HepG2 (cell line): ENCODE measurements around the gene CCDC28A. TPM values are rescaled to one million over a fixed set of nuclear protein-coding genes. Genes with fewer than 3 reads are reported as not detected.
A peak's percentile ranks its signal among the peaks of the same experiment; 100 is the strongest.

ENCODE experiments used
- AKAP8 ChIP-seq: sonication (generic); formaldehyde crosslinking; IDR thresholded peaks from 2 replicates; pipeline ENCODE4 v1.5.1; 2020; ENCODE audit warnings: mild to moderate bottlenecking, missing genetic modification reagents
- FOXA3 ChIP-seq: IDR thresholded peaks from 2 replicates; pipeline ENCODE4 v1.6.1; 2016; ENCODE audit warnings: missing genetic modification reagents, missing compliant biosample characterization
- GATAD2A ChIP-seq: IDR thresholded peaks from 2 replicates; pipeline ENCODE4 v1.6.1; 2016
- HOXA9 ChIP-seq: sonication (generic); formaldehyde crosslinking; IDR thresholded peaks from 2 replicates; pipeline ENCODE4 v1.8.1; 2022; ENCODE audit warnings: missing genetic modification reagents, mild to moderate bottlenecking, moderate library complexity, borderline replicate concordance
- SYNCRIP ChIP-seq: fragments of 200-400 bp; formaldehyde crosslinking; IDR thresholded peaks from 2 replicates; pipeline ENCODE4 v1.6.1; 2018; ENCODE audit warnings: mild to moderate bottlenecking, low read depth, low read length; ENCODE audit not compliant: insufficient read depth
- ZNF224 ChIP-seq: sonication (generic); formaldehyde crosslinking; IDR thresholded peaks from 2 replicates; pipeline ENCODE4 v1.5.0; 2020; ENCODE audit warnings: mild to moderate bottlenecking, missing genetic modification reagents
- ZNF3 ChIP-seq: IDR thresholded peaks from 2 replicates; pipeline ENCODE4 v1.7.0; 2017; ENCODE audit warnings: inconsistent platforms
- ZNF577 ChIP-seq: sonication (generic); formaldehyde crosslinking; IDR thresholded peaks from 2 replicates; pipeline ENCODE4 v1.4.0; 2020; ENCODE audit warnings: mild to moderate bottlenecking, low read depth, missing genetic modification reagents, borderline replicate concordance
- ZSCAN29 ChIP-seq: sonication (generic); formaldehyde crosslinking; conservative IDR thresholded peaks from 2 replicates; pipeline ENCODE4 v1.4.0; 2020; ENCODE audit warnings: mild to moderate bottlenecking, missing genetic modification reagents
- polyA plus RNA-seq, 8 experiments: library from polyadenylated mRNA; depleted of rRNA in 3 of 8; stranded (reverse) in 7 of 8; unstranded in 1 of 8; fragments of >200 nt; fragmentation: Illumina TruSeq in 4 of 8; extraction: Trizol in 4 of 8; gene quantifications; 2 replicates each; pipeline versions ENCODE4 v1.2.1 to v1.2.3, GENCODE V29; 2011 to 2016; ENCODE audit warnings: low read depth in 4 of 8, missing spikeins in 1 of 8, mixed read lengths in 1 of 8; ENCODE audit not compliant: insufficient read depth in 1 of 8
- total RNA-seq, 5 experiments: library from RNA; depleted of rRNA; stranded (reverse); fragments of >200 nt; fragmentation: Illumina TruSeq; extraction: Trizol; gene quantifications; 2 replicates each; pipeline ENCODE4 v1.2.3, GENCODE V29; 2016; ENCODE audit warnings: low read depth in 1 of 5
- TF ChIP-seq, protein P1 (sequence below): sonication (generic); formaldehyde crosslinking; IDR thresholded peaks from 2 replicates; pipeline ENCODE4 v1.4.0; 2020; ENCODE audit warnings: mild to moderate bottlenecking, missing genetic modification reagents
- TF ChIP-seq, protein P2 (sequence below): sonication (generic); formaldehyde crosslinking; IDR thresholded peaks from 2 replicates; pipeline ENCODE4 v1.5.0; 2020; ENCODE audit warnings: missing genetic modification reagents
- TF ChIP-seq, protein P3 (sequence below): sonication (generic); formaldehyde crosslinking; IDR thresholded peaks from 2 replicates; pipeline ENCODE4 v1.5.0; 2020; ENCODE audit warnings: mild to moderate bottlenecking, missing genetic modification reagents, borderline replicate concordance

CCDC28A gene
- total and polyA plus RNA-seq, 2 of the 13 experiments (the other 11 are each of a cell fraction or from before 2014, with no cell fraction given), result 15.8 TPM

DNA sequence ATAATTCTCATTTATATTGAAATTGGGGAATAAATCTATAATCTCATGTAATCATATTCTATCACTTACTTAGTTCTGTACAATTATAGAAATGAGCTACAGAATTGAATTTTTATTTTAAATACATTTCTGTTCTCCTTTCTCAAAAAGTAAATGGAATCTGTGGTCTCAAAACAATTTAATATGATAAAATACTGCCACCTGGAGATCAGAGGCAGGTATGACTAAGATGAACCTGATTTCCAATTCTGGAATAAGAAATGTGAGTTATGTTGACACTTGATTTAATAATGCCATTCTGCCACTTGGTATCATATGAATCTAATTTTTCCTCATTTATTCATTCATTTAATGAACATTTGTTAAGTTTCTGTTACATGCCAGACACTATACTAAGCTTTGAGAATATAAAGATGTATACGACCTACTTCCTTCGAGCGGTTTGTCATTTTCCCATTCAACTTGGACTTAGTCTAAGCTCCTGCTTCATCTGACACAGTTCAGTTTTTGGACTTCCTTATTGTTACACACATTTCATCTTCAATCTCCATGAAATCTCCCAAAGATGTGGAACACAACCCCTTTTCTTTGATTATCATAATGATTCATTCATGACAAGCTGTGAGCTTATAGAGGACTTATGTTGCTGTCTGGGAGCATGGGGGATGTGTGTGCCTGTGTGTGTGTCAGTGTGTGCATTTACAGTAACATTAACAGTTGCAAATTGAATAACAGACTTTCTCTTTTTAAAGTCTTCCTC, 7.5 kb upstream of the CCDC28A start (continued):
- TF ChIP-seq, protein P1, sequence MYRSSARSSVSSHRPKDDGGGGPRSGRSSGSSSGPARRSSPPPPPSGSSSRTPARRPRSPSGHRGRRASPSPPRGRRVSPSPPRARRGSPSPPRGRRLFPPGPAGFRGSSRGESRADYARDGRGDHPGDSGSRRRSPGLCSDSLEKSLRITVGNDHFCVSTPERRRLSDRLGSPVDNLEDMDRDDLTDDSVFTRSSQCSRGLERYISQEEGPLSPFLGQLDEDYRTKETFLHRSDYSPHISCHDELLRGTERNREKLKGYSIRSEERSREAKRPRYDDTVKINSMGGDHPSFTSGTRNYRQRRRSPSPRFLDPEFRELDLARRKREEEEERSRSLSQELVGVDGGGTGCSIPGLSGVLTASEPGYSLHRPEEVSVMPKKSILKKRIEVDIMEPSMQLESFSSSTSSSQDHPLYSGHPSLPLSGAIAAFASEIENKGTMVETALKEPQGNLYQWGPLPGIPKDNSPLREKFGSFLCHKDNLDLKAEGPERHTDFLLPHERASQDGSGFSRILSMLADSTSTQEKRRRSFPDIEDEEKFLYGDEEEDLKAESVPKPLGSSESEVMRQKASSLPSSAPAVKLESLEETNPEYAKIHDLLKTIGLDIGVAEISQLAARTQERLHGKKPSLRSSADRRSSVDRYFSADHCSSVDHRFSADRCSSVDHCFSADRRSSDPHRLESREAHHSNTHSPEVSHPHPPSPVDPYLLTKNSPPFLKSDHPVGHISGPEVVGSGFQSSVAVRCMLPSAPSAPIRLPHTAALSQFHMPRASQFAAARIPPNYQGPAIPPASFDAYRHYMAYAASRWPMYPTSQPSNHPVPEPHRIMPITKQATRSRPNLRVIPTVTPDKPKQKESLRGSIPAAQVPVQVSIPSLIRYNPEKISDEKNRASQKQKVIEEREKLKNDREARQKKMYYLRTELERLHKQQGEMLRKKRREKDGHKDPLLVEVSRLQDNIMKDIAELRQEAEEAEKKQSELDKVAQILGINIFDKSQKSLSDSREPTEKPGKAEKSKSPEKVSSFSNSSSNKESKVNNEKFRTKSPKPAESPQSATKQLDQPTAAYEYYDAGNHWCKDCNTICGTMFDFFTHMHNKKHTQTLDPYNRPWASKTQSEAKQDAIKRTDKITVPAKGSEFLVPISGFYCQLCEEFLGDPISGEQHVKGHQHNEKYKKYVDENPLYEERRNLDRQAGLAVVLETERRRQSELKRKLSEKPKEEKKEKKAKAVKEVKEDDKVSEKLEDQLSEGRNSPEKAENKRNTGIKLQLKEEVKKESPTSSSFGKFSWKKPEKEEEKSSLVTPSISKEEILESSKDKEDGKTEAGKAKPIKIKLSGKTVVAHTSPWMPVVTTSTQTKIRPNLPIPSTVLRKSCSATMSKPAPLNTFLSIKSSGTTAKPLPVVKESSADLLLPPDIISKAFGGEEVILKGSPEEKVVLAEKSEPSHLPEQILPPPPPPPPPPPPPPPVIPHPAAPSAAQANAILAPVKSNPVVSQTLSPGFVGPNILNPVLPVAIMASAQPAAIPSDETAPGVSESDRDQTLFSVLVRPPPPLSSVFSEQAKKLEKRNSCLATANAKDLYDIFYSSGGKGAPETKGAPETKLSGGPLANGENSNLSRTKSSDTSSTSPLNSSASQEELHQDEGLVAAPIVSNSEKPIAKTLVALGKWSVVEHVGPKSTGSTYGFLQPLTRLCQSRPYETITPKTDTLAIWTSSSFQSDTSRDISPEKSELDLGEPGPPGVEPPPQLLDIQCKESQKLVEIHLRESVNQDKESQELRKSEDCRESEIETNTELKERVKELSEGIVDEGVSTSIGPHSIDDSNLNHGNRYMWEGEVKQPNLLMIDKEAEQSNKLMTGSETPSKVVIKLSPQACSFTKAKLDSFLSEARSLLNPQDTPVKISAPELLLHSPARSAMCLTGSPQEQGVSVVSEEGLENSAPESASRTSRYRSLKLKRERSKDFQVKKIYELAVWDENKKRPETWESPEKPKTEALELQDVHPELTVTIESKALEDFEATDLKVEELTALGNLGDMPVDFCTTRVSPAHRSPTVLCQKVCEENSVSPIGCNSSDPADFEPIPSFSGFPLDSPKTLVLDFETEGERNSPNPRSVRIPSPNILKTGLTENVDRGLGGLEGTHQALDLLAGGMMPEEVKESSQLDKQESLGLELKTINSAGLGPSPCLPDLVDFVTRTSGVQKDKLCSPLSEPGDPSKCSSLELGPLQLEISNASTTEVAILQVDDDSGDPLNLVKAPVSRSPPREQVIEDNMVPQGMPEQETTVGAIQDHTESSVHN, result no peak
- TF ChIP-seq ZNF3 (CRISPR knock-in tag) (no peak), SYNCRIP (no peak), HOXA9 (no peak), ZNF577 (CRISPR knock-in tag) (no peak), AKAP8 (CRISPR knock-in tag) (no peak), ZNF224 (CRISPR knock-in tag) (no peak), FOXA3 (CRISPR knock-in tag) (no peak), GATAD2A (CRISPR knock-in tag) (0 out of 2 replicates have a peak, but pooled peaks have one; percentile 19), ZSCAN29 (no peak)
- TF ChIP-seq, protein P2, sequence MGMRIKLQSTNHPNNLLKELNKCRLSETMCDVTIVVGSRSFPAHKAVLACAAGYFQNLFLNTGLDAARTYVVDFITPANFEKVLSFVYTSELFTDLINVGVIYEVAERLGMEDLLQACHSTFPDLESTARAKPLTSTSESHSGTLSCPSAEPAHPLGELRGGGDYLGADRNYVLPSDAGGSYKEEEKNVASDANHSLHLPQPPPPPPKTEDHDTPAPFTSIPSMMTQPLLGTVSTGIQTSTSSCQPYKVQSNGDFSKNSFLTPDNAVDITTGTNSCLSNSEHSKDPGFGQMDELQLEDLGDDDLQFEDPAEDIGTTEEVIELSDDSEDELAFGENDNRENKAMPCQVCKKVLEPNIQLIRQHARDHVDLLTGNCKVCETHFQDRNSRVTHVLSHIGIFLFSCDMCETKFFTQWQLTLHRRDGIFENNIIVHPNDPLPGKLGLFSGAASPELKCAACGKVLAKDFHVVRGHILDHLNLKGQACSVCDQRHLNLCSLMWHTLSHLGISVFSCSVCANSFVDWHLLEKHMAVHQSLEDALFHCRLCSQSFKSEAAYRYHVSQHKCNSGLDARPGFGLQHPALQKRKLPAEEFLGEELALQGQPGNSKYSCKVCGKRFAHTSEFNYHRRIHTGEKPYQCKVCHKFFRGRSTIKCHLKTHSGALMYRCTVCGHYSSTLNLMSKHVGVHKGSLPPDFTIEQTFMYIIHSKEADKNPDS, result no peak
- TF ChIP-seq, protein P3, sequence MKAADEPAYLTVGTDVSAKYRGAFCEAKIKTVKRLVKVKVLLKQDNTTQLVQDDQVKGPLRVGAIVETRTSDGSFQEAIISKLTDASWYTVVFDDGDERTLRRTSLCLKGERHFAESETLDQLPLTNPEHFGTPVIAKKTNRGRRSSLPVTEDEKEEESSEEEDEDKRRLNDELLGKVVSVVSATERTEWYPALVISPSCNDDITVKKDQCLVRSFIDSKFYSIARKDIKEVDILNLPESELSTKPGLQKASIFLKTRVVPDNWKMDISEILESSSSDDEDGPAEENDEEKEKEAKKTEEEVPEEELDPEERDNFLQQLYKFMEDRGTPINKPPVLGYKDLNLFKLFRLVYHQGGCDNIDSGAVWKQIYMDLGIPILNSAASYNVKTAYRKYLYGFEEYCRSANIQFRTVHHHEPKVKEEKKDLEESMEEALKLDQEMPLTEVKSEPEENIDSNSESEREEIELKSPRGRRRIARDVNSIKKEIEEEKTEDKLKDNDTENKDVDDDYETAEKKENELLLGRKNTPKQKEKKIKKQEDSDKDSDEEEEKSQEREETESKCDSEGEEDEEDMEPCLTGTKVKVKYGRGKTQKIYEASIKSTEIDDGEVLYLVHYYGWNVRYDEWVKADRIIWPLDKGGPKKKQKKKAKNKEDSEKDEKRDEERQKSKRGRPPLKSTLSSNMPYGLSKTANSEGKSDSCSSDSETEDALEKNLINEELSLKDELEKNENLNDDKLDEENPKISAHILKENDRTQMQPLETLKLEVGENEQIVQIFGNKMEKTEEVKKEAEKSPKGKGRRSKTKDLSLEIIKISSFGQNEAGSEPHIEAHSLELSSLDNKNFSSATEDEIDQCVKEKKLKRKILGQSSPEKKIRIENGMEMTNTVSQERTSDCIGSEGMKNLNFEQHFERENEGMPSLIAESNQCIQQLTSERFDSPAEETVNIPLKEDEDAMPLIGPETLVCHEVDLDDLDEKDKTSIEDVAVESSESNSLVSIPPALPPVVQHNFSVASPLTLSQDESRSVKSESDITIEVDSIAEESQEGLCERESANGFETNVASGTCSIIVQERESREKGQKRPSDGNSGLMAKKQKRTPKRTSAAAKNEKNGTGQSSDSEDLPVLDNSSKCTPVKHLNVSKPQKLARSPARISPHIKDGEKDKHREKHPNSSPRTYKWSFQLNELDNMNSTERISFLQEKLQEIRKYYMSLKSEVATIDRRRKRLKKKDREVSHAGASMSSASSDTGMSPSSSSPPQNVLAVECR, result no peak
